ENCODE data around the gene HTRA1. TPM values are rescaled to one million over a fixed set of nuclear protein-coding genes. Genes with fewer than 3 reads are reported as not detected.

The HTRA1 gene
- total RNA-seq, 1 experiment from 2014 or later: 18.6 TPM

DNA sequence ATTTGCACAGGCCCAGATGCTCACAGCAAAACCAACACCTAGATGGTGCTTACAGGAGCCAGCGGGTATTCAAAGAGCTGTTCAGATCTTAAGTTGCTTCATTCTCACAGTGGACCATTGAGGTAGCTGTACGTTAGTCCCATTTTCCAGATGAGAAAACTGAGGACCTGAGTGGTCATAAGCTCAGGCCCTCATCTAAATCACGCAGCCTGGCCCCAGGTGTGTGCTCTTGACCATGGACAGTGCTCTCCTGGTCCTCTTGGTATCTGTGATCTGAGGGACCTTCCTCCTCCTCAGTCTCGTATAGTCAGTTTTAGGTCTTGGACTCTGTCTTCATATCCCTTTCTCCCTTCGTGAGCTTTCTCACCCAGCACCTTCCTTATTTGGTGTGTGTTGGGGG, 43.7 kb downstream of the HTRA1 start:
- Histone ChIP-seq H3K79me2 (ENCODE audit: low read length) (no peaks in the 10 kb centered on the region), H3K4me2 (ENCODE audit: low read length) (no peak overlapping the region), H3K36me3 (ENCODE audit: low read depth, low read length) (no peaks in the 10 kb centered on the region), H3F3A (ENCODE audit: low read length, unreplicated experiment) (no peaks in the 10 kb centered on the region), H3K4me3 (ENCODE audit: low read length) (no peak overlapping the region), H4K20me1 (ENCODE audit: low read length) (no peaks in the 10 kb centered on the region), H3K9me2 (replicated peaks; ENCODE audit: low read length) (no peaks in the 10 kb centered on the region), H3K9ac (ENCODE audit: low read length) (no peak overlapping the region), H3K27ac (ENCODE audit: low read length) (no peak overlapping the region), H3K4me1 (ENCODE audit: insufficient read depth, low read length) (peaks cover 12% of the 10 kb centered on the region), H2AFZ (ENCODE audit: low read length) (no peak overlapping the region), H3K9me3 (ENCODE audit: low read length) (no peaks in the 10 kb centered on the region), H3K27me3 (ENCODE audit: low read length) (no peaks in the 10 kb centered on the region)
- POLR2A ChIA-PET (ENCODE audit: unreplicated experiment): no interaction called here
- intact Hi-C loops (cut with micrococcal nuclease): no loop called here
- ATAC-seq (no peak), DNase-seq (no peak)
- TF ChIP-seq, protein P1, sequence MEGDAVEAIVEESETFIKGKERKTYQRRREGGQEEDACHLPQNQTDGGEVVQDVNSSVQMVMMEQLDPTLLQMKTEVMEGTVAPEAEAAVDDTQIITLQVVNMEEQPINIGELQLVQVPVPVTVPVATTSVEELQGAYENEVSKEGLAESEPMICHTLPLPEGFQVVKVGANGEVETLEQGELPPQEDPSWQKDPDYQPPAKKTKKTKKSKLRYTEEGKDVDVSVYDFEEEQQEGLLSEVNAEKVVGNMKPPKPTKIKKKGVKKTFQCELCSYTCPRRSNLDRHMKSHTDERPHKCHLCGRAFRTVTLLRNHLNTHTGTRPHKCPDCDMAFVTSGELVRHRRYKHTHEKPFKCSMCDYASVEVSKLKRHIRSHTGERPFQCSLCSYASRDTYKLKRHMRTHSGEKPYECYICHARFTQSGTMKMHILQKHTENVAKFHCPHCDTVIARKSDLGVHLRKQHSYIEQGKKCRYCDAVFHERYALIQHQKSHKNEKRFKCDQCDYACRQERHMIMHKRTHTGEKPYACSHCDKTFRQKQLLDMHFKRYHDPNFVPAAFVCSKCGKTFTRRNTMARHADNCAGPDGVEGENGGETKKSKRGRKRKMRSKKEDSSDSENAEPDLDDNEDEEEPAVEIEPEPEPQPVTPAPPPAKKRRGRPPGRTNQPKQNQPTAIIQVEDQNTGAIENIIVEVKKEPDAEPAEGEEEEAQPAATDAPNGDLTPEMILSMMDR (conservative IDR thresholded peaks at IDR 0.05; ENCODE audit: low read depth, low read length): no peak
- no peak for TF ChIP-seq EZH2 (IDR thresholded peaks at IDR 0.05; ENCODE audit: low read length, unreplicated experiment)
- TF ChIP-seq EZH2phosphoT487 (IDR thresholded peaks at IDR 0.05; ENCODE audit: borderline replicate concordance, low read length): no peak
- BruUV-seq (replicated peaks): no TSS peak
- CTCF ChIA-PET: interaction anchor here (0.5 kb wide), 1 partner anchor 36 kb away, joined by 4 read pairs; no protein-coding TSS in a partner anchor

DNA sequence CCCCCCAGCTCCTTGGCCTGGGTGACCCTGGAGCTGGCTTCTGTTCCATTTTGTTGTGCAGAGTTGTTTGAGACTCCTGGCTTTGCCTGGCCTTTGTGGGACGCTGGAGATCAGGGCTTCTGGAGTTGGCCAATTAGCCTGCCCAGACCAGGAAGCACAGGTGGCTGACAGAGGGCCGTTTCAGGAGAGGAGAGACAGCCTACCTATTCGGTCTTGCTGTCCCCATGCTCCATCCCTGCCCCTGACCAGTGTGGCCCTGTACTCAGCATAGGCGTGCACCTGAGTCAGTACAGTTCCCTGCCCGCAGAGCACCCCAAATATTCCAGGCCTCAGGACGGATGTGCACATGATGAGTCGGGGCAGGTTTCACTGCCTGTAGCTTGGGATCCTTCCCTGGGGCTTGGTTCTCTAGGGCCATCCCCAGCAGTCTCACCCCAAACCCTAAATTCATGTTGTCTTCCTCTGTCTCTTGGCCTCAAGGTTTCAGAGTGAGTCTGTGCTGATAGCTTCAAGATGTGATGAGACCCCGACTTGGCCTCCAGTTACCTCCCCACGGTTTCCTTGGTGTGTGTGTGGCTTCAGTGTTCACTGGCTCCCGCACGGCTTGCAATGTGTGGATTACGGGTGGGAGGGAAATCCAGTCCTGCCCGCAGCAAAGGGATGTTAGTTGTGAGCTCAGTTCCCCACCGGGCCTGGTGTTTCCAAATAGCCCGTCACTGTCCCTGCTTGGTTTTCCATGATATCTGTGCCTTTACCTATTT, 44.7 kb downstream of the HTRA1 start:
- ChIA-PET POLR2A (ENCODE audit: unreplicated experiment) (no interaction called here), CTCF (no interaction called here)
- Histone ChIP-seq H3F3A (ENCODE audit: low read length, unreplicated experiment) (no peaks in the 10 kb centered on the region), H3K9ac (ENCODE audit: low read length) (no peak overlapping the region), H3K79me2 (ENCODE audit: low read length) (no peaks in the 10 kb centered on the region), H3K36me3 (ENCODE audit: low read depth, low read length) (no peaks in the 10 kb centered on the region), H2AFZ (ENCODE audit: low read length) (no peak overlapping the region), H3K9me2 (replicated peaks; ENCODE audit: low read length) (no peaks in the 10 kb centered on the region), H3K27ac (ENCODE audit: low read length) (no peak overlapping the region), H3K4me3 (ENCODE audit: low read length) (no peak overlapping the region), H4K20me1 (ENCODE audit: low read length) (no peaks in the 10 kb centered on the region), H3K4me2 (ENCODE audit: low read length) (no peak overlapping the region), H3K9me3 (ENCODE audit: low read length) (no peaks in the 10 kb centered on the region), H3K4me1 (ENCODE audit: insufficient read depth, low read length) (peaks cover 12% of the 10 kb centered on the region), H3K27me3 (ENCODE audit: low read length) (no peaks in the 10 kb centered on the region)
- intact Hi-C loops (cut with micrococcal nuclease): no loop called here
- TF ChIP-seq, protein P1 (conservative IDR thresholded peaks at IDR 0.05; ENCODE audit: low read depth, low read length): no peak
- TF ChIP-seq EZH2phosphoT487 (IDR thresholded peaks at IDR 0.05; ENCODE audit: borderline replicate concordance, low read length) (no peak), EZH2 (IDR thresholded peaks at IDR 0.05; ENCODE audit: low read length, unreplicated experiment) (no peak)
- BruUV-seq (replicated peaks): no TSS peak
- DNase-seq: no peak
- ATAC-seq: no peak

DNA sequence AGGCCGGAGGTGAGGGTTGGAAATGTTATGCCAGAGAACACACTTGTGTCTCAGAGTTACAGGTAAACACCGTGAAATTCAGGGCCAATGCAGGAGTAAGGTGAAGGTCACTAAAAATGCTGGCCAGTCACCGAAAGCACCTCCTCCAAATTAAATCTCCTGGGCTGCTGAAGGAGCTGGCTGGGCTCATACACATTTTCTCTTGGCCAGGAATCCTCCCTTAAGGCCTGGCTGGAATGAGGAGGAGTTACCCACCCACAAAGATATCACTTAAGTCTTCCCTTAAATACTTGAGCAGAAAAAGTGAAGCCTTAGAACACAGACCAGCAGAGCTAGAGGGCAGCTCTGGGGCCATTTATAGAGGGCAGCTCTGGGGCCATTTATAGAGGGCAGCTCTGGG, 46.3 kb downstream of the HTRA1 start:
- BruUV-seq (replicated peaks): no TSS peak
- Histone ChIP-seq H3F3A (ENCODE audit: low read length, unreplicated experiment) (no peaks in the 10 kb centered on the region), H4K20me1 (ENCODE audit: low read length) (no peaks in the 10 kb centered on the region), H3K9ac (ENCODE audit: low read length) (no peak overlapping the region), H2AFZ (ENCODE audit: low read length) (no peak overlapping the region), H3K27ac (ENCODE audit: low read length) (no peak overlapping the region), H3K4me2 (ENCODE audit: low read length) (no peak overlapping the region), H3K27me3 (ENCODE audit: low read length) (no peaks in the 10 kb centered on the region), H3K4me1 (ENCODE audit: insufficient read depth, low read length) (peaks cover 12% of the 10 kb centered on the region), H3K79me2 (ENCODE audit: low read length) (no peaks in the 10 kb centered on the region), H3K9me3 (ENCODE audit: low read length) (no peaks in the 10 kb centered on the region), H3K9me2 (replicated peaks; ENCODE audit: low read length) (no peaks in the 10 kb centered on the region), H3K4me3 (ENCODE audit: low read length) (no peak overlapping the region), H3K36me3 (ENCODE audit: low read depth, low read length) (no peaks in the 10 kb centered on the region)
- TF ChIP-seq EZH2phosphoT487 (IDR thresholded peaks at IDR 0.05; ENCODE audit: borderline replicate concordance, low read length) (no peak), EZH2 (IDR thresholded peaks at IDR 0.05; ENCODE audit: low read length, unreplicated experiment) (no peak)
- TF ChIP-seq, protein P1 (conservative IDR thresholded peaks at IDR 0.05; ENCODE audit: low read depth, low read length): no peak
- ChIA-PET CTCF (no interaction called here), POLR2A (ENCODE audit: unreplicated experiment) (no interaction called here)
- ATAC-seq (no peak), DNase-seq (no peak)
- intact Hi-C loops (cut with micrococcal nuclease): no loop called here
